ENCODE measurements around the gene CCDC160. TPM values are rescaled to one million over a fixed set of nuclear protein-coding genes. Genes with fewer than 3 reads are reported as not detected.

CCDC160 gene
- total RNA-seq (2021) (0.23 and 0.48 TPM in 2 replicates), Bru-seq, nascent RNA (percentile 28 among the genes with signal in this experiment), BruChase-seq, experiment 1, labeled RNA remaining after a 2-hour chase (percentile 27 among the genes with signal in this experiment), BruChase-seq, experiment 2, labeled RNA remaining after a 6-hour chase (percentile 19 among the genes with signal in this experiment)
- long read RNA-seq, partial matches to known transcripts: 0 of 1 reads
- long read RNA-seq, other reads (novel, unspliced or antisense): 0 of 1 reads

- POLR2A ChIA-PET (ENCODE audit: unreplicated experiment): interaction anchor here (0.6 kb wide), 1 partner anchor 648 kb away, joined by 3 read pairs; no protein-coding TSS in a partner anchor
- no peaks in the 10 kb centered on the region for H3K27me3 ChIP-seq (ENCODE audit: insufficient read depth, low read depth)
- peak within 1 kb of the TSS; percentile 71 for H3K4me3 ChIP-seq
- peaks cover 17% of the 10 kb centered on the region; the same call in 1 of the 2 replicates for H3F3A ChIP-seq (ENCODE audit: insufficient read depth, low read depth)
- H3K9me3 ChIP-seq (ENCODE audit: insufficient read depth, low read depth): no peaks in the 10 kb centered on the region
- no peaks in the 10 kb centered on the region for H4K20me1 ChIP-seq (ENCODE audit: insufficient read depth)
- intact Hi-C loops (cut with micrococcal nuclease; ENCODE audit: unreplicated experiment): no loop called here
- H2AFZ ChIP-seq: peak within 1 kb of the TSS; percentile 93
- CTCF ChIA-PET: no interaction called here
- no peaks in the 10 kb centered on the region for H3K9me2 ChIP-seq (ENCODE audit: insufficient read depth)
- DNase-seq: peak; percentile 52 to 63
- H3K79me2 ChIP-seq (ENCODE audit: low read depth): no peaks in the 10 kb centered on the region
- H3K27ac ChIP-seq: no peak within 1 kb of the TSS
- BruUV-seq (replicated peaks): no TSS peak
- peak within 1 kb of the TSS; percentile 81 for H3K4me2 ChIP-seq
- H3K36me3 ChIP-seq (ENCODE audit: low read depth): no peaks in the 10 kb centered on the region
- TF ChIP-seq EZH2 (IDR thresholded peaks at IDR 0.05; ENCODE audit: low read depth): no peak
- no peak for TF ChIP-seq CTCF (conservative IDR thresholded peaks at IDR 0.05)
- peaks cover 45% of the 10 kb centered on the region for H3K4me1 ChIP-seq (replicated peaks; ENCODE audit: insufficient read depth)
Observed at GRCh38 chrX:134236626-134237614, at the start of gene CCDC160. TSS of gene CCDC160 (plus strand) at chrX:134237182. CDS start at chrX:134244801, 7,619 bp downstream.

- H2AFZ ChIP-seq: no peak overlapping the region
- ChIA-PET POLR2A (ENCODE audit: unreplicated experiment) (no interaction called here), CTCF (no interaction called here)
- no peak for DNase-seq
- no peak overlapping the region for H3K27ac ChIP-seq
- no peak overlapping the region for H3K4me2 ChIP-seq
- H3F3A ChIP-seq (ENCODE audit: insufficient read depth, low read depth): no peaks in the 10 kb centered on the region
- no TSS peak for BruUV-seq (replicated peaks)
- no peaks in the 10 kb centered on the region for H4K20me1 ChIP-seq (ENCODE audit: insufficient read depth)
- H3K79me2 ChIP-seq (ENCODE audit: low read depth): no peaks in the 10 kb centered on the region
- no peaks in the 10 kb centered on the region for H3K9me2 ChIP-seq (ENCODE audit: insufficient read depth)
- intact Hi-C loops (cut with micrococcal nuclease; ENCODE audit: unreplicated experiment): no loop called here
- no peaks in the 10 kb centered on the region for H3K36me3 ChIP-seq (ENCODE audit: low read depth)
- H3K4me3 ChIP-seq: no peak overlapping the region
- H3K9me3 ChIP-seq (ENCODE audit: insufficient read depth, low read depth): no peaks in the 10 kb centered on the region
- TF ChIP-seq EZH2 (IDR thresholded peaks at IDR 0.05; ENCODE audit: low read depth) (no peak), CTCF (conservative IDR thresholded peaks at IDR 0.05) (no peak)
- H3K27me3 ChIP-seq (ENCODE audit: insufficient read depth, low read depth): no peaks in the 10 kb centered on the region
- H3K4me1 ChIP-seq (replicated peaks; ENCODE audit: insufficient read depth): no peaks in the 10 kb centered on the region; the same call in 1 of the 2 replicates
Observed at GRCh38 chrX:134191281-134191680, 45.7 kb upstream of the CCDC160 start.

GRCh38 chrX:134194915-134195314 lies 42.1 kb upstream of the CCDC160 start:
- Histone ChIP-seq H3K36me3 (ENCODE audit: low read depth) (no peaks in the 10 kb centered on the region), H3F3A (ENCODE audit: insufficient read depth, low read depth) (no peaks in the 10 kb centered on the region), H3K4me3 (no peak overlapping the region), H3K27ac (no peak overlapping the region), H3K4me2 (no peak overlapping the region), H3K27me3 (ENCODE audit: insufficient read depth, low read depth) (no peaks in the 10 kb centered on the region), H2AFZ (no peak overlapping the region), H3K79me2 (ENCODE audit: low read depth) (no peaks in the 10 kb centered on the region), H3K4me1 (replicated peaks; ENCODE audit: insufficient read depth) (no peaks in the 10 kb centered on the region), H3K9me3 (ENCODE audit: insufficient read depth, low read depth) (0 out of 2 replicates have a peak, but pooled peaks cover 4% of the 10 kb centered on the region), H3K9me2 (ENCODE audit: insufficient read depth) (no peaks in the 10 kb centered on the region), H4K20me1 (ENCODE audit: insufficient read depth) (no peaks in the 10 kb centered on the region)
- ChIA-PET CTCF (no interaction called here), POLR2A (ENCODE audit: unreplicated experiment) (no interaction called here)
- no peak for DNase-seq
- TF ChIP-seq CTCF (conservative IDR thresholded peaks at IDR 0.05): no peak
- no peak for TF ChIP-seq EZH2 (IDR thresholded peaks at IDR 0.05; ENCODE audit: low read depth)
- BruUV-seq (replicated peaks): no TSS peak
- intact Hi-C loops (cut with micrococcal nuclease; ENCODE audit: unreplicated experiment): no loop called here
